Measurements from ENCODE around the gene CARD11.

The CARD11 gene

GRCh38 chr7:2905500-2905899, 138.2 kb downstream of the CARD11 start:
- no peak for DNase-seq (ENCODE audit: low spot score)

GRCh38 chr7:2905027-2905426, 138.6 kb downstream of the CARD11 start:
- DNase-seq (ENCODE audit: low spot score), result no peak

- peak; percentile 11 for DNase-seq (ENCODE audit: low spot score)
Measured at GRCh38 chr7:2904202-2904601, 139.5 kb downstream of the CARD11 start.

GRCh38 chr7:2903682-2904162, 139.9 kb downstream of the CARD11 start:
- DNase-seq (ENCODE audit: low spot score), result no peak

GRCh38 chr7:2897023-2897422, 146.6 kb downstream of the CARD11 start:
- no peak for DNase-seq (ENCODE audit: low spot score)

- no peak for DNase-seq (ENCODE audit: low spot score)
Measured at GRCh38 chr7:2896131-2896530, 147.5 kb downstream of the CARD11 start.

- DNase-seq (ENCODE audit: low spot score), result no peak
Measured at GRCh38 chr7:2894118-2894940, 149.3 kb downstream of the CARD11 start.

- DNase-seq (ENCODE audit: low spot score), result no peak
Measured at GRCh38 chr7:2893411-2893861, 150.2 kb downstream of the CARD11 start.

- DNase-seq (ENCODE audit: low spot score), result no peak
Measured at GRCh38 chr7:2892549-2892948, 151.1 kb downstream of the CARD11 start.

- no peak for DNase-seq (ENCODE audit: low spot score)
Measured at GRCh38 chr7:2887816-2888215, 155.9 kb downstream of the CARD11 start.

- DNase-seq (ENCODE audit: low spot score), result peak; percentile 77
Measured at GRCh38 chr7:2886900-2887299, 156.8 kb downstream of the CARD11 start.

- DNase-seq (ENCODE audit: low spot score), result no peak
Measured at GRCh38 chr7:2886391-2886790, 157.3 kb downstream of the CARD11 start.

GRCh38 chr7:2884161-2884560, 159.5 kb downstream of the CARD11 start:
- no peak for DNase-seq (ENCODE audit: low spot score)

GRCh38 chr7:2883101-2883500, 160.6 kb downstream of the CARD11 start:
- DNase-seq (ENCODE audit: low spot score), result no peak

GRCh38 chr7:2882111-2882510, 161.6 kb downstream of the CARD11 start:
- no peak for DNase-seq (ENCODE audit: low spot score)

- DNase-seq (ENCODE audit: low spot score), result no peak
Measured at GRCh38 chr7:2880874-2881533, 162.7 kb downstream of the CARD11 start.

- no peak for DNase-seq (ENCODE audit: low spot score)
Measured at GRCh38 chr7:2880051-2880450, 163.6 kb downstream of the CARD11 start.

GRCh38 chr7:2879354-2879753, 164.3 kb downstream of the CARD11 start:
- no peak for DNase-seq (ENCODE audit: low spot score)

- no peak for DNase-seq (ENCODE audit: low spot score)
Measured at GRCh38 chr7:2878306-2878705, 165.4 kb downstream of the CARD11 start.

GRCh38 chr7:2876031-2876731, 167.5 kb downstream of the CARD11 start:
- peak; percentile 93 for DNase-seq (ENCODE audit: low spot score)

- DNase-seq (ENCODE audit: low spot score), result peak; percentile 92
Measured at GRCh38 chr7:2873686-2874551, 169.7 kb downstream of the CARD11 start.

- peak; percentile 82 for DNase-seq (ENCODE audit: low spot score)
Measured at GRCh38 chr7:2873146-2873545, 170.5 kb downstream of the CARD11 start.
